GM10248 (cell line): ENCODE measurements around the gene RETREG2.

ENCODE experiments used
- CTCF ChIA-PET: fragments of 300-600 bp; sonication (Branson Sonifier 250); formaldehyde crosslinking; extraction: SDS; loops from one replicate; lab custom pipeline; 2021; ENCODE audit warnings: antibody characterized with exemption; lab: Yijun Ruan, JAX
- POLR2A ChIA-PET: fragments of 350-650 bp; sonication (Branson Sonifier 250); formaldehyde crosslinking; extraction: SDS; loops from one replicate; lab custom pipeline; 2020; ENCODE audit warnings: antibody characterized with exemption; lab: Yijun Ruan, JAX
- DNase-seq: peaks from one replicate; pipeline ENCODE4 v3.0.0; 2012; ENCODE audit errors: extremely low spot score
- CTCF ChIP-seq: IDR thresholded peaks from 2 replicates; pipeline ENCODE4 v1.5.1; 2012; ENCODE audit warnings: mild to moderate bottlenecking, low read depth; ENCODE audit errors: extremely low read depth, missing control alignments, control extremely low read depth

RETREG2 gene

DNA sequence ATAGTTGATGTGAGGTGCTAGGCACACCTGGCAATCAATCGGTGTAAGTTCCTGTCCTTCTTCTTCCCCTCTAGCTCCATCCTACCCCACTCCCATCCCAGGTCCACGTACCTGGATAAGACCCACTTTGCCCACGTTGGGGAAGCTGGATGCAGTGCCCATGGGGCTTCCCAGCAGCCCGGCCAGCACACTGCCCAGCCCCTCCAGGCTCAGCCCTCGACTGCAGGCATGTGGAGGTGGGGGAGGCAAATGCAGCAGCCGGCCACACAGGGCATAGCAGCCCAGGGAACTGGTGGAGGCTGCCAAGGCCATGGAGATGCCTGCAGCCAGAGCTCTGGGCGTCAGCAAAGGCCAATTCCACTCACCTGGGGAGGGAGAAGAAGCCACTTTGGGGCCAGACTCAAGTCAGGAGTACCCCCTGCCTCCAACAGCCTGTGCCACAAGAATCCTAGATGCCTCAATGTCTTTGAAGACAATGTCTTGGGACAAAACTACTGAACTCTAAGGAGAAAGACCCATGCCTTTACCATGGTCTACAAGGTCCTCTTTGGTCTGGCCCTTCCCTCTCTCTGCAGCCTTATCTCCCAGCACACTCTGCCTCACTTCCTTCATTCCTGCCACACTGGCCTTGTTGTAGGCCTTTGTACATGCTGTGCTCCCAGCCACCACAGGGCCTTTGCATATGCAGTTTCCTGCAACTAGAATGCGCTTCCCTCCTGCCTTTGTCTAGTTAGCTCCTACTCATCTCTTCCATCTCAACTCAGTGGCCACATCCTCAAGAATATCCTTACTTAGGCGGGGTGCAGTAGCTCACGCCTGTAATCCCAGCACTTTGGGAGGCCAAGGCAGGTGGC is 12.8 kb upstream of the RETREG2 start:
- ChIA-PET CTCF (interaction anchor here (0.9 to 17.8 kb wide), 7 partner anchors 9 to 133 kb away, joined by 3 to 260 read pairs (median 5); partner anchors contain the start of gene CNPPD1), POLR2A (interaction anchor here (0.7 kb wide), 1 partner anchor 46 kb away, joined by 5 read pairs; no protein-coding TSS in a partner anchor)
- TF ChIP-seq CTCF = no peak
- DNase-seq = no peak

DNA sequence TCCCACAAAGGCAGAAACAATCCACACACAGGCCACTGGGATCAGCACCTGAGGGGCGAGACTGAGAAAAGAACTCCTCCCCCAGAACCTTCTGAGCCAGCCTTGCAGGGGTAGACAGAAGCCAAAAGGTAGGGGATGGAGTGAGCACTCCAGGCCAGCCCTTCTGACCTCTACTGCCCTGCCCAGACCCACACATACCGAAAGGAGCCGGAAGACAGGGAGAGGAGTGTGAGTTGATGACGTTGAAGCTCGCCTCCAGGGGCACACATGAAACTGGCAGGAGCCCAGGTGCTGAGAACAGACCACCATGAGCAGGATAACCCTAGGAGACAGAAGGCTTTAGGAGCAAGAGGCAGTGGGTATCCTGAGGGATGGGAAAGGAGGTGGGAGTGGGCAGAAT is 10.1 kb upstream of the RETREG2 start:
- DNase-seq = no peak
- ChIA-PET CTCF (no interaction called here), POLR2A (no interaction called here)
- TF ChIP-seq CTCF = no peak

GRCh38 chr2:219168526-219168925 is 9.5 kb upstream of the RETREG2 start:
- TF ChIP-seq CTCF = no peak
- DNase-seq = no peak
- ChIA-PET POLR2A (no interaction called here), CTCF (interaction anchor here (8.6 kb wide), 1 partner anchor 127 kb away, joined by 164 read pairs; no protein-coding TSS in a partner anchor)

DNA sequence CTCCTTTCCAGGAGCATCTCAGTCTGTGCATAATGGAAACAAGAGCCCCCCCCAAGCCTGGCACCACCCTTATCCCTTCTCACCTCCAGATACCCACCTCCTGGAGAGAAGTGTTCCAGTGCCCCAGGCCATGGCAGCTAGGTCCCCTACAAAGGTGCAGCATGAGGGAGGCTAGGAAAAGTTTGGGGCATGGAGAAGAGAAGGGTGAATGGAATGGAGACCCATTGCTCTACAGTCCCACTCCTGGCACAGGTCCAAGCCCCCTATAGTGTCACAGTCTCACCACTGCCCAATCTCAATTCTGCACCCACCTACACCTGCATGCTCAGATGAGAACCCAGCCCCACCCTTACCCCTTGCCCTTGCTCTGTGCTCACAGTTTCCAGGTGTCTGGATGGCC is 9.1 kb upstream of the RETREG2 start:
- CTCF ChIA-PET = interaction anchor here (1.1 to 8.6 kb wide), 3 partner anchors 17 to 127 kb away, joined by 3 to 164 read pairs (median 4); no protein-coding TSS in a partner anchor
- no peak for DNase-seq
- POLR2A ChIA-PET = no interaction called here
- TF ChIP-seq CTCF = no peak

GRCh38 chr2:219169930-219170654 is 8.0 kb upstream of the RETREG2 start, which contains the start of gene SLC23A3:
SLC23A3 (minus strand) TSS chr2:219170029; CDS start chr2:219169984, 45 bp downstream.
- POLR2A ChIA-PET = no interaction called here
- CTCF ChIA-PET = interaction anchor here (0.7 to 8.6 kb wide), 20 partner anchors 10 to 272 kb away, joined by 3 to 164 read pairs (median 5); partner anchors contain the start of genes ANKZF1, DNAJB2 and NHEJ1
- no peak for DNase-seq
- TF ChIP-seq CTCF = no peak

- peak; percentile 46 for DNase-seq
- TF ChIP-seq CTCF = peak; percentile 59
- ChIA-PET POLR2A (no interaction called here), CTCF (interaction anchor here (0.8 to 8.6 kb wide), 25 partner anchors 8 to 295 kb away, joined by 3 to 164 read pairs (median 5); partner anchors contain the start of genes CFAP65, DNAJB2, NHEJ1 and TUBA4B)
Observed at GRCh38 chr2:219171231-219171651, 6.8 kb upstream of the RETREG2 start.
